HG02610 (cell line): ENCODE results near the gene USP35.
A peak's percentile ranks its signal among the peaks of the same experiment; 100 is the strongest.
"Not testable (repeated sequence)": the region's sequence is repeated elsewhere in the genome, so short reads cannot be mapped to it uniquely, and the experiment has no call there.

ENCODE experiments used
- ATAC-seq: cut with Tn5 transposase; IDR thresholded peaks from one replicate; pipeline ENCODE4 v1.9.1; 2021; ENCODE audit warnings: mild to moderate bottlenecking, moderate library complexity; ENCODE audit not compliant: unreplicated experiment

USP35 gene

DNA sequence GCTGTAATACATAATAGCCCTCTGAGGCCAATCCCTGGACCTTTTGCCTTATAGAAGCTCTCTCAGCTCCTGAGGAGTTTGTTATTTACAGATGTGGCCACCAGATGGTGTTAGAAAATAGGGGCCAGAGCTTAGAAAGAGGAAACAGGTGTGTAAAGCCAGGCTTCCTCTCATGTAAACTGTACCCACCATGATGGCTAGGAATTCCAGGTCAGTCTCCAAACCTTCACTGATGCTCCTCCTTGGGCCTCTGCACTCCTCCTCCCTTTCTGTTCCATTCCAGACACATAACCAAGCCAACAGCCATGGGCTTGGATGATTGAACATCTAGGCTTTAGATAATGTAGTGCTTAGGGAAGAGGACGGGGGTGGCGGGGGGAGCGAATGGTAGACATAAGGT lies 39.7 kb downstream of the USP35 start:
- ATAC-seq, result peak; percentile 61

DNA sequence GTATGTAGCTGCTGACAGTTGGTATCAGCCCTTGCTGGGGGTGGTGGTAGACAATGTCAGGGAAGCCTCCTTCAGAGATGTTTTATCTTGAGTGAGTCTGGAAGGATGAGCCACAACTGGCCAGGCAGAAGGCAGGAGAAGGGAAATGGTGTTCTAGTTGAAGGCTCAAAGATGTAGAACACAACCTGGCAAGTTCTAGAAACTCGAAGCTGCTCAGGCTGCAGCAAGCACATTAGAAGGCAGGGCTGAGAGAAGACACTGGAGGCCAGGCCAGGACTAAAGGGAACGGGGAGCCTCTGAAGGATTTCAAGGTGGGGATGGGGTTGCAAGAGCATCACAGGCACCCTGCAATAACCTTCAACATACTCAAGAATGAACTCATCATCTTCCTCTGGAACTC lies 40.4 kb downstream of the USP35 start:
- ATAC-seq, result no peak

DNA sequence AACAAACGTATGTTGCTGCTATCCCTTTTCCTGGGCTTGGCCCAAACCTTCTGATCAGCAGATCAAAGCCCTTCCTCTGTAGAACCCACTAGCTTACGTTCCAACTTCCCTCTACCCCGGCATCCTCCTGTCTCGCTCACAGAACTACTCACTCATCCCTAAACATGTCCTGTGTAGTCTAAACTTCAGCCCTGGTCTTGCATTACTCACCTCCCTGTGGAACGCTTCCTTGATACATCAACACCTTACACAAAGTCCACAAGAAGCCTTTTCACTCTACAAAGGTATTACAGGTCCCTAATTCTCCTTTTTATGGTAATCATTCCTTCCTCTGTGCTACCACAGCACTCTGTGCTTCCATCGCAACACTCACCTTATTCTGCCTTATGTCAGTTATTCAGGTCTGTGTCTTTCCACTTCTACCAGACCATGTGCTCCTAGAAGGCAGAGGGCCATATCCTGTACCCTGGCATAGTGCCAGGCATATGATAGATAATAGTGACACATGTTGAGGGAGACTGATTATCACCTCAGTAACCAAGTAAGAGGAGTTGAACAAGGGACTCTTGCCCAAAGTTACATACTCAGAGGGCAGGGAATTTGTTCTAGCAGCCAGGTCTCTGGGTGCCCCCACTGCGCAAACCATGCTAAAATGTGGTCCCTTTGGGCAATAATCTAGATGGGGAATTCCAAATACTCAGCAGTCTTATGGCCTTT lies 41.6 kb downstream of the USP35 start:
- no peak for ATAC-seq

DNA sequence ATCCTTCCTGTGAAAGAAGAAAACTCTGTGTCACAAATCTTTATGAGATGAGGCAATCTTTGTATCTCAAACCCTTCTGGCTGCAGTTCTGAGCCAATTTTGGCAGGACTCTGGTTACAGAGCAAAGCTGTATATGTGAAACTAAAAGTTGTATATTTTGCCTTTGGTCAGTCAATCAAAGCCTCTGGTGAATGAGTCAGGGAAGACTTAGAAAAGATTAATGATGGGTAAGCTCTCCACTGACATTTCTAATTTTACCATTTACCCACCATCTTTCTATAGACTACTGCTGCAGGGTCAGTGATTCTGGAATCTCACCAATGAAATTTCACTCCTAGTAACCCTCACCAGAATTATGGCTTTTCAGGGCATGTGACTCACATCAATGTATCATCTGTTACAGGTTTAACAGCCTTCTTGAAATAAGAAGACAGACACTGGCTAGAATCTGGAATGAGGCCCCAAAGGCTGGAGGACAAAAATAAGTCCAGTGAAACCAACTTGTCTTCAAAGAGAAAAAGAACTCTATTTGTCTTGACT lies 43.3 kb downstream of the USP35 start:
- no peak for ATAC-seq

DNA sequence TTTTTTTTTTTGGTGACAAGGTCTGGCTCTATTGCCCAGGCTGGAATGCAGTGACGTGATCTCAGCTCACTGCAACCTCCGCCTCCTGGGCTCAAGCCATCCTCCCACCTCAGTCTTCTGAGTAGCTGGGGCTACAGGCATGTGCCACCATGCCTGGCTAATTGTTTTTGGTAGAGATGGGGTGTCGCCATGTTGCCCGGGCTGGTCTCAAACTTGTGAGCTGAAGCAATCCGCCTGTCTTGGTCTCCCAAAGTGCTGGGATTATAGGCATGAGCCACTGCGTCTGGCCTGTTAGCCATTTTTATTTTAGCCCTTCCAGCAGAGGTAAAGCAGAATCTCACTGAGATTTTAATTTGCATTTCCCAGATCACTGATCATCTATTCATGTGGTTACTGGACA lies 44.3 kb downstream of the USP35 start:
- ATAC-seq, result not testable (repeated sequence)

DNA sequence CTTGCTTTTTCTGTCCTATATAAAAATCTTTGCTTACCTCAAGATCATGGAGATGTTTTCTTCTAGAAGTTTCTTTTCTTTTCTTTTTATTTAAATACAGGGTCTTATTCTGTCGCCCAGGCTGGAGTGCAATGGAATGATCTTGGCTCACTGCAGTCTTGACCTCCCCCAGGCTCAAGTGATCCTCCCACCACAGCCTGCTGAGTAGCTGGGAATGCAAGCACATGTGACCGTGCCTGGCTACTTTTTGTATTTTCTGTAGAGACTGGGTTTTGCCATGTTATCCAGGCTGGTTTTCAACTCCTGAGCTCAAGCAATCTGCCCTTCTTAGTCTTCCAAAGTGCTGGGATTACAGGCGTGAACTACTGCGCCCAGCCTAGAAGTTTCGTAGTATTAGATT lies 45.3 kb downstream of the USP35 start:
- ATAC-seq, result no peak

DNA sequence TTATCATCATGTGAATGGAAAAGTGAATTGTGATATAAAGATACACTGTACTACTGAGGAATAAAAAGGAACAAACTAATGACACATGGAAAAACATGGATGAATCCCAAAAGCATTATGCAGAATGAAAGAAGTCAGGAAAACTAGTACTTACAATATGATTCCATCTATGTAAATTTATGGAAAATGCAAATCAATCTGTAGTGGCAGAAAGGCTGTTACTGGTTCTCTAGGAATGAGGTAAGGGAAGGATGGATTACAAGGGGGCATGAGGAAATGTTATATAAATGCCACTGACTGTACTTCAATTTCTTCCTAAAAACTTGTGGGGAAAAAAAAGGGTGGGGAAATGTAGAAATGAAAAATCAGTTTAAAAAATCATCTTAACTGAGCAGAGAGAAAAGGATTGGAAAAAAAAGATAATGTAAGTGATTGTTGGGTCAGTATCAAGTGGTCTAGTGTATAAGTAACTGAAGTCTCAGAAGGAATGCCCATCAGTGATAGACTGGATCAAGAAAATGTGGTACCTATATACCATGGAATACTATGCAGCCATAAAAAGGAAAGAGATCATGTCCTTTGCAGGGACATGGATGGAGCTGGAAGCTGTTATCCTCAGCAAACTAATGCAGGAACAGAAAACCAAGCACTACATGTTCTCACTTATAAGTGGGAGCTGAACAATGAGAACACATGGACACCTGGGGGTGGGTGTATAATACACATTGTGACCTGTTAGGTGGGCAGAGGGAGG lies 48.8 kb downstream of the USP35 start:
- no peak for ATAC-seq

DNA sequence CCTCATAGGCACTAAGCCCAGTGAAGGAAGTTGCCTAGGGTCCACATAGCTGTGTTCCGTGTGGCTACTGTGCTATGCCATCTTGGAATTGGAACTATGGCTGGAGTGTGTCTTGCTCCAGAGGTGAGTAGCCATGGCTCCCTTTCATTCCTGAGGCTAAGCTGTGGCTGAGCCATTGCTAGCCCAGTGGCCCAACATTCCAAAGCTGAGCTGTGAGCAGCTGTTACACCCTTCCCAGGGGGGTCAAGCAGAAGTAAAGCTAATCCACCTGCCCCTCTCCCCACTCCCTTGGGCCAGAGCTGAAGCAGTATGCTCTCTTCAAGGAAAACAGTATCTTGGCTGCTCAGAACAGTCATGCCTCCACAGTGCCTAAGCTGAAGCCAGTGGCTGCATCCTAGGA lies 51.1 kb downstream of the USP35 start:
- no peak for ATAC-seq

DNA sequence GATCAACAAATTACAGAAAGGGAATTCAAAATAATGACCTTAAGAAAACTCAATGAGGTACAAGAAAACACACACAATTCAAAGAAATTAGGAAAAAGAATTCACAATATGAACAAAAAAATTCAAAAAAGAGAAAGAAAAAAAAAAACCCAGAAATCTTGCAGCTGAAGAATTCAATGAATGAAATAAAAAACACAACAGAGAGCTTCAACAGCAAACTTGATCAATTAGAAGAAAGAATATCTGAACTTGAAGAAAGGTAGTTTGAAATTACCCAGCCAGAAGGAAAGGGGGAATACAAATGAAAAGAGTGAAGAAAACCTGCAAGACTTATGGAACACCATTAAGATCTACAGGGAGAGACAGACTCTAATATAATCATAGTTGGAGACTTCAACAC lies 52.8 kb downstream of the USP35 start:
- ATAC-seq, result no peak

DNA sequence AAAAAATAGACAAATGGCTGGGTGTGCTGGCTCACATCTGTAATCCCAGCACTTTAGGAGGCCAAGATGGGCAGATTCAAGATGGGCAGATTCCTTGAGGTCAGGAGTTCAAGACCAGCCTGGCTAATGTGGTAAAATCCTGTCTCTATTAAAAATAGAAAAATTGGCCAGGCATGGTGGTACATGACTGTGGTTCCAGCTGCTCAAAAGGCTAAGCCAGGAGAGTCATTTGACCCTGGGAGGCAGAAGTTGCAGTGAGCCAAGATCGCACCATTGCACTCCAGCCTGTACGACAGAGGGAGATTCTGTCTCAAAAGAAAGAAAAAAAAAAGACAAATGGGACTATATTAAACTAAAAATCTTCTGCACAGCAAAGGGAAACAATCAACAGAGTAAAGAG lies 55.4 kb downstream of the USP35 start:
- ATAC-seq, result no peak

DNA sequence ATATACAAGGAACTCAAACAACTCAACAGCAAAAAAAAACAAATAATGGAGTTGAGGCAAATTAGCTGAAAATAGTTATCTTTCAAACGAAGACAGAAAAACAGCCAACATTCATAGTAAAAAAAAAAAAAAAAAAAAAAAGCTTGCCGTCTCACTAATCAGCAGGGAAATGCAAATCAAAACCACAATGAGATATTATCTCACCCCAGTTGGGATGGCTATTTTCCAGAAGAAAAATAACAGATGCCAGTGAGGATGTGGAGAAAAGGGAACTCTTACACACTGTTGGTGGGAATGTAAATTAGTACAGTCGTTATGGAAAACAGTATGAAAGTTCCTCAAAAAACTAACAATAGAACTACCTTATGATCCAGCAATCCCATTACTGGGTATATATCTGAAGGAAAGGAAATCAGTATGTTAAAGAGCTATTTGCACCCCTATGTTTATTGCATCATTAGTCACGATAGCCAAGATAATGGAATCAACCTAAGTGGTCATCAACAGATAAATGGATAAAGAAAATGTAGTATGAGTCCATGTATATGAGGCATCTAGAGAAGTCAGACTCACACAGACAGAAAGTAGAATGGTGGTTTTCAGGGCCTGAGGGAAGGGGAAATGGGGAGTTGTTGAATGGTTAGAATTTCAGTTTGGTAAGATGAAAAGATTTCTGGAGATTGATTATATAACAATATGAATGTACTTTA lies 56.0 kb downstream of the USP35 start:
- ATAC-seq, result no peak

DNA sequence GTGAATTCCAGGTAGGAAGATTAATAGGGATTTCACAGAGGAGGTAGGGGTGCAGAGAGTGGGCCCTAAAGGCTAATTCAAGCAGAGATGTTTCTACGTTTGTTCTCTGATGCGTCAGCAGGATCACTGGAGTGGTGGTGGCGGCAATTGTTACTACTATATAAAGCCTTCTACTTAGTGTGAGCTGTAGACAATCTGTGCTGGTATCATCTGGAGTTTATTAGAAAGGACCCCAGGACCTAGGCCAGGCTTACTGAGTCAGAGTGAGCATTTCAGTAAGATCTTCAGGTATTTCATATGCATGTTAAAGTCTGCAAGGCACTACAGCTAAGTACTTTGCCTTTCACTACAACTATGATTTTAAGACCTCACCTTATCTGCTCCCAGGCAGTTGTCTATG lies 59.5 kb downstream of the USP35 start:
- no peak for ATAC-seq

DNA sequence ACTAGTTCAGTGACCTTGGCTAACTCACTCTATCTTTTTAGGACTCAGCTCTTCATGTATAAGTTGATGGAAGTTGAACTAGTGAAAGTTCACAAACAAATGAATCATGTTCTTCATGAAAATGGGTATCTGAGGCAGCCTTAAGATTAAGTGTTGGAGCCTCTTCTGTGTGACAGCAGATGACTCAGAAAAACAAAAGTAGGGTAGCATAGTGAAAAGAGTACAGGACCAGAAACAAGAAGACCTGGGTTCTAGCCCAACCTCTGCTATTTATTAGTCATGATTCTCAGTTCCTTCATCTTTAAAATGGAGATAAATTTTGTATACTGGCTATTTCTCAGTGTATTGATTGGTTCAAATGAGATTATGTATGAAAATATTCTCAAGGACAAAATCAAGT lies 60.2 kb downstream of the USP35 start:
- ATAC-seq, result no peak

DNA sequence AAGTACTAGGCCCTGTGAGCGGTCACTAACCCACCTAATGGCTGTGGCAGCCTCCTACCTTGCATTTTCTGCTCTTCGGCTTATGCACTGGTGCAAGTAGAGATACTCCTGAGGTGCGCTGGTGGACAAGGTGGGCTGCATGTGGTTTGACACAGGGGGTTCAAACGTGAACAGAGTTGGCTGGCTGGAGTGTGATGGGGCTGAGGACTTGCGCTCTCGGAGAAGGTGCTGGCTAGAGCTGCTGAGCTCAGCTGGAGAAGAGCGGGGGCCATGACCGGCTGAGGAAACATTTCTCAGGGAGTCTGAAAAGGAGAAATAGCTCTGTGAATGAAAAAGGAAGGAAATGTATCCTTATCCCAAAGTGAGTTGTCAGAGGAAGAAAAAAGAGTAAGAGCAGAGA lies 61.4 kb downstream of the USP35 start:
- no peak for ATAC-seq

DNA sequence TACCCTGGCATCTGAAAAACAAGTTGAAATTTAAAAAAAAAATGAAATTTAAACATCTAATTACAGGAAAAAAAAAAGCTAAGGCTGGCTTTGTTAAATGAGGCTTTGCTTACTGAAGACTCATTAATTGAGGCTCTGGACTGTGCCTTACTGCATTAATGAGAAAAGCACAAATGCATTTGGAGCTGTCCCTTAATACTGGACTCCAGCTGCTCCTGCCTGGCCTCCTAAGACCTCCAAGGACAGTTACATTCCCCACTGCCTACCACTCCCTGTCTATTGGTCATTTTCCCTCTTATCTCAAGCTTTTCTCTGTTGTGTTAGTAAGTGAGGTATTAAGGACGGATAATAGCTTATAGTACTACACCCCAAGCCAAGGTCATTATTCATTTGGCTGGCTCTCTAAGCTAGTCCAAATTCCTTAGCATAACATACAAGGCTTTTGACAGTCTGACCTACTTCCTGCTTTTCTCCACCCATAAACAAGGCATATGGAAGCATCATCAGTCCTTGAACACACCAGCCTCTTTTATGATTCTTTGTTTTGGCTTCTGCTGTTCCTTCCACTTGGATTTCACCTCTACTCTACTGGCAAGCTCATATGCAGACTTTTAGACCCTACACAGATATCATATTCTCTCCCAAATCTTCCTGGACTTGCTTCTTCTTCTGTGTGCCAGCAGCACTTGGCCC lies 62.5 kb downstream of the USP35 start:
- no peak for ATAC-seq

DNA sequence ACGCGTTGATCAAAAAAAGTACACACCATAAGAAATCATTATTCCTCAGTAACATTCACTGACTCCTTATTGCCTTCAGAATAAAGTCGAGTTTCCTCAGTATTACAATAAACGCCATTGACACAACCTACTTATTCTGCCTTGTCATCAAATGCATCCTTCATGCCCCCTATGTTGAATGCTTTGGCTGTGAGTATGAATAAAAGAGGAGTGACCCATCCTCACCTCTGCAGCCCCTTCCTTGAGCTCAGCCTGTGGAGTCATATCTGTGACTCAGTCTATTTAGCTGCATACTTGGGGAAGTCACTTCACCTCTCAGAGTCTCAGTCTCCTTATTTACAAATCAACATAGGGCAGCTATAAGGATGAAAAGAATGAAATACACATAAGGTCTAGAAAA lies 65.1 kb downstream of the USP35 start:
- ATAC-seq, result no peak

DNA sequence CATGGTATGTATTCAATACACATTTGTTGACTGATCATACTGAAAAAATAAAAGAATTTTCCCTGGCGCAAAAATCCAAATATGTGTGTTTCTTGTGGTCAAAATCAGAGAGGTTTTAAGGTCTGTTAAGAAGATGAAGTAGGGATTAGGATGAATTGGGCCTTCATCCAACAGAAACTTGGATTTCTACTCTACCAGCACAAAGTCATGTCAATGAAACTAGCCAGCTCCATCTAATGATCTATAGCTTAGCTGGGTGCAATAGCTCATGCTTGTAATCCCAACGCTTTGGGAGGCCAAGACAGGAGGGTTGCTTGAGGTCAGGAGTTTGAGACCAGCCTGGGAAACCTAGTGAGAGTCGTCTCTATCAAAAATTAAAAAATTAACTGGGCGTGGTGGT lies 65.5 kb downstream of the USP35 start:
- no peak for ATAC-seq

DNA sequence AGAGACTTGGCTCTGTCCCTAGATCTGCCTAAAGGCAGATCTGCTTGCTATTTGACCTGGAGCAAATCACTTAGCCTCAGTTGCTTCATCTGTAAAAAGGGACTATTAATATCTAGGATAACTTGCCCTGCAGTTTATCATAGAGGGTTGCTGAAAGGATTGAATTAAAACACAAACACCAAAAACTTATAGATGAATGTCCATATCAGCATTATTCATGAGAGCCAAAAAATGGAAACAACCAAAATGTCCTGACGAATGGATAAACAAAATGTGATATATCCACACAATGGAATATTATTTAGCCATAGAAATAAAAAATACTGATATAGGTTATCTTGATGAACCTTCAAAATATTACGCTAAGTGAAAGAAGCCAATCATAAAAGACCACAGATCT lies 67.2 kb downstream of the USP35 start:
- ATAC-seq, result no peak

DNA sequence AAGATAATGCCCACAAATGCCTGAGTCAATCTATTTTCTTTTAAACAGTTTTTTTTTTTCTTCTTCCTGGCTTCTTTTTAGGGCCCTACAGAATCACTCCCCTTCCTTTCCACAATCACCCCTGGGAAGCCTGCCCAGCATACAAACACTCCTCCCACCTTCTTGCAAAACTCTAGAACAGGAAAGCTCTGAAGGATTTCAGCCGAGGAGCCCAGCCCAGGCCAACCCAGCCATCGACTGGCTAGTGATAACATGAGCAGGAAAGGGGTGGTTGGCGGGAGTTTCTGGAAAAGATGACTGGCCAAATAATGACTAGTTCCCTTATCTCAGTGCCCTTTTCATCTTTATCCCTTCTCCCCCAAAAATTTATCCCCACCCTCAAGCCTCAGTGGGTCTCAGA lies 68.2 kb downstream of the USP35 start:
- no peak for ATAC-seq

DNA sequence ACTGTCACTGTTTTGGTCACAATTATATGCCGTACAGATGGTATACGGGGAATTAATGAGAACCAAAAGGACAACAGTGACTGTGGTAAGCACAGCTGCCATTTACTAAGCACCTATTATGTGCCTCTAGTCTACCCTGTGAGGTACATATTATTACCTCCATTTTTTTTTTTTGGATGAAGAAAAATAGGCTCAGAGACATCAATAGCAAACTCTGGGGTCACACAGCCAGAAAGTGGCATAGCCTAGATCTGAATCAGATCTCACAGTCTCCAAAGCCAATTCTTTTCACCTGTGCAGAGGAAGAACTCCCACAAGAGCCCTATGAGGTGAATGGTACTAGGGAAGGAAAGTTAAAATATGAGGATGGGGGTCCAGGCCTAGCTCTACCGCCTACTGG lies 68.9 kb downstream of the USP35 start:
- ATAC-seq, result no peak

DNA sequence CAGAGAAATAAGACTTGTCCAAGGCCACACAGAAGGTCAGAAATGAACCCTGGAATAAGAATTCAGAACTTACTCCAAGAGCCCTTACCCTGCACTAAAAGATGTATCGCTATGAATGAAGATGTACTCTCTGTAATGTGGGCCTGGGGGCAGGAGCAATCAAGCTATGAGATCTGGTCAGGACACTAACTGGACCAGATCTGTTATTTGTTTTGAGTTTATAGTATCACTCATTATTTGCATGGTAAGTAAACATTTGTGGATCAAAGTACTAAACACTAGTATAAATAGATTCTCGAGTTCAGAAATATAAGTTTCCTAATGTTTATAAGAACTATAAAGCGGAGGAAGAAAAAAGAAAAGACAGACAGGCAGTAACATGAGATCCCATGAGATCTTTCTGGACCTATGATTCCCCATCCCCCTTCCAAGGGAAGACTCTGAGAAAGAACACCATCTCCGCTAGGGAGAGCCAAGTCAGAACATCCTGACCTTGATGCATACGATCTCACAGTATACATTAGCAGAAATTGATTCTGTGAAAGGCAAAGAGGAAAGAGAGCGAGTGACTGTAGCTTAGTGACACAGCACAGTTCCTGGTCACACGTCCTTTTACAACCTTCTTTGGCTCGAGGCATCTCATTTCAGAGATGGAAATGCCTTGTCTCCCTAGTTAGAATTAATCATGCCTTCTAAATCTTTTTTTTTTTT lies 71.2 kb downstream of the USP35 start:
- ATAC-seq, result no peak
